Measurements from ENCODE around the gene GPX7. TPM values are rescaled to one million over a fixed set of nuclear protein-coding genes. Genes with fewer than 3 reads are reported as not detected.

GPX7 gene
- total RNA-seq, 2 experiments from 2014 or later = 21.2 to 23.5 TPM

DNA sequence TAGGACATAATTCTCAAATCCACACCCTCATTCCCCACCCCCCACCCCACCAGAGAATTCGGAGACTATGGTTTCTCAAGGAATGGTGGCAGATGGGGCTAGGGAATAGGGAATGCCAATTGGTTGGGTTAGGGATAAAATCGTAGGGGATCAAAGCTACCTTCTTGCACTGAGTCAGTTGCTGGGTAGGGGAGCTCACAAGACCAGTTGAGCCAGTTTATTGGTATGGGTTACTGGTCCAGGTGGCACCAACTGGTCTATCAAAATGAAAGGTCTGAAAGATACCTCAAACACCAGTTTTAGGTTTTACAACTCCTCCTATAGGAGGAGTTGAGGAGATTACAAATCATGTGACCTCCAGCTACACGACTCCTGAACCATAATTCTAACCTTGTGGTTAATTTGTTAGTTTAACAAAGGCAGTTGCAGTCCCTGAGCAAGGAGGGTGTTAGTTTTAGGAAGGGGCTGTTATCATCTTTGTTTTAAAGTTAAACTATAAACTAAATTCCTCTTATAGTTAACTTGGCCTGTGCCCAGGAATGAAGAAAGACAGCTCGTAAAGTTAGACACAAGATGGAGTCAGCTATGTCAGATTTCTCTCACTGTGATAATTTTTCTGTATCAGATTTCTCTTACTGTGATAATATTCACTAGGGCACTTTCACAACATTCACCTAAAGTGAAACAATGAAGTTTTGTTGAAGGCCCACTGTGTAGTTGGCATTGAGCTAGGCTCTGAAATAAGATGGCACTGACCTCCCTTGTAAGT, 33.3 kb downstream of the GPX7 start:
- POLR2A ChIA-PET = interaction anchor here (0.9 to 4.6 kb wide), 8 partner anchors 18 to 231 kb away, joined by 3 to 28 read pairs (median 3); partner anchors contain the start of genes ORC1 and PRPF38A
- Mint-ChIP-seq H3K36me3 (ENCODE audit: low read depth) (peaks cover 35% of the 10 kb centered on the region), H3K9me3 (peaks cover 10% of the 10 kb centered on the region), H3K27me3 (peaks cover 10% of the 10 kb centered on the region), H3K27ac (peak overlapping the region; percentile 80), H3K4me1 (peaks cover 73% of the 10 kb centered on the region), H3K4me3 (peak overlapping the region; percentile 14)
- CTCF ChIA-PET = interaction anchor here (0.6 to 1.7 kb wide), 3 partner anchors 41 to 51 kb away, joined by 3 to 5 read pairs (median 4); no protein-coding TSS in a partner anchor
- no peak for DNase-seq

DNA sequence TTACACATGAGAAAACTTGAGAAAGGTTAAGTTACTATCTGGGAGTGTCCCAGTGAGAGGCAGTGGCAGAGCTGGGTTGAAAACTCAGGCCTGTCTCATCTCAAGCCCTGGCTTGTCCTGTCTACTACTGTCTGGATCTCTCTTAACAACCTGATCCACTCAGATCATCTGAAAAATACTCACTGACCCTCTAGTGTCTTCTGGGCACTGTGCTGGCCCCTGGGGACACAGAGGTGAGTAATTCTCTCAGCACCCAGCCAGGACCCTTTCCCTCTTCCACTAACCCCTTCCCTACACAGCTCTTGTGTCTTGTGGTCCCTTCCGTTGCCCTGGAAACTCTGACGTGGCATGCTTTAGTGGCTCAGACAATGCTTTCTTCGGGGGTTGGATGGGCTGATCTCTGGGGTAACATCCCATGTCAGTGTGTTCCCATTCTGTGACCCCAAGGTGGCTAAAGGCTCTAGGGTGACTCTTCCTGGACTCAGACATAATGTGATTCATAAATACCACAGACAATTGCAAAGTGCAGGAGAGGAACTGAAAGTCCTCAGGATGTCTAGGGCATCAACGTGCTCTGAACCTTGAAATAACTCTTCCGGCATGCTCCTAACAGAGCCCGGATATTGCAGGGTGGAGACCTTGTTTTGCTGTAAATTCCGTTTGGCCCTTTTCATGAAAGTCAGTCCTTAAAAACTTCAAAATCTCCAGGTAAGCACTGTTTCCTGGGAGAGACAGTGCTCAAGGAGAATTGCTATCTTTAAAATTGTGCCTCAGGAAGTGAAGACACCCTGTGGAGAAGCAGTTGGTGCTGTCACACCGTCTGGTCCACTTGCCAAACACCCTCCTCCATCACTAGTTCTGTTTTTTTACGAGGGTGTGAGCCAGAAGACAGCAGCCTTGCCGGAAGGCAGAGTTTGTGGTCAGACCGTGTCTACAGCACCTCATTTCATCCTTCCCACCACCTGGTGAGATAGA, 34.8 kb downstream of the GPX7 start:
- Mint-ChIP-seq H3K9me3 (peaks cover 10% of the 10 kb centered on the region), H3K4me3 (peak overlapping the region; percentile 59), H3K27ac (peak overlapping the region; percentile 98), H3K4me1 (peaks cover 70% of the 10 kb centered on the region), H3K36me3 (ENCODE audit: low read depth) (peaks cover 35% of the 10 kb centered on the region), H3K27me3 (peaks cover 10% of the 10 kb centered on the region)
- DNase-seq = peak; percentile 78
- ChIA-PET CTCF (interaction anchor here (0.8 to 1.7 kb wide), 2 partner anchors 50 to 62 kb away, joined by 3 to 5 read pairs; no protein-coding TSS in a partner anchor), POLR2A (interaction anchor here (0.6 to 4.6 kb wide), 10 partner anchors 12 to 596 kb away, joined by 3 to 28 read pairs (median 10); partner anchors contain the start of genes ORC1, PRPF38A and TUT4)

DNA sequence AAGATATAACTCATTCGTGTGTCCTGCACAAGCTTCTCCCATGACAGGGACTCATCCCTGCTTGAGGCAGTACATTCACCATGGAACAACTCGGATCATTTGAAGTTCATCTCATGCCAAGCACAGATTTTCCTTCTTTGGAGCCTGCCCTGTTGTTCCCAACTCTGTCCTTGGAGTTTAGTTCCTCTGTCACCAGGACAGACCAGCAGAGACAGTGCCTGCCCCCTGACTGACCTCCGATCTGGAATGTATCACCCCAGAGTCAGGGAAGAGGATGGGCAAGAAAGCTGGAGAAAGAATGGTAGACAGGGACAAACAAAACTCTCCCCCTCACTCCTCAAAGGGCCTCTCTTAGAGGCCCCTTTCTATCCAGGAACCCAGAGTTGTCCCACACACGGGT, 35.8 kb downstream of the GPX7 start:
- peaks cover 36% of the 10 kb centered on the region for H3K36me3 Mint-ChIP-seq (ENCODE audit: low read depth)
- peak overlapping the region; percentile 98 for H3K27ac Mint-ChIP-seq
- ChIA-PET CTCF (interaction anchor here (0.6 to 1.1 kb wide), 3 partner anchors 10 to 234 kb away, joined by 3 to 4 read pairs (median 3); partner anchors contain the start of genes ORC1 and PRPF38A), POLR2A (interaction anchor here (0.6 to 4.6 kb wide), 11 partner anchors 11 to 597 kb away, joined by 3 to 28 read pairs (median 9); partner anchors contain the start of genes ORC1, PRPF38A and TUT4)
- H3K4me1 Mint-ChIP-seq = peaks cover 64% of the 10 kb centered on the region
- DNase-seq = no peak
- H3K4me3 Mint-ChIP-seq = peak overlapping the region; percentile 59
- H3K9me3 Mint-ChIP-seq = peaks cover 10% of the 10 kb centered on the region
- peaks cover 8% of the 10 kb centered on the region for H3K27me3 Mint-ChIP-seq

DNA sequence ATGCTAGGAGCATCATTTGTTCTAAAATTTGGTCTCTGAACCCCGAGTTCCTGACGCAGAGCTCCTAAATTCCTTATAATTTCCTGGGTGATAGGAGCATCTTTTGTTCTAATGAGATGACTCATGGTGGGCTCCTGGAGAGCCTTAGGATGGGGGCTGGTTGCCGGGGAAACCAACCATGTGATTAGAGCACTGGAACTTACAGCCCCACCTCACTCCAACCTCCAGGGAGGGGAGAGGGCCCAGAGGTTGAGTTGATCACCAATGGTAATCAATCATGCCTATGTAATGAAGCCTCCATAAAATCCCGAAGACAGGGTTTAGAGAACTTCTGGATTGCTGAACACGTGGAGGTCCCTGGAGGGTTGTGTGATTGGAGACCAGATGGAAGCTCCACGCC, 38.5 kb downstream of the GPX7 start:
- peaks cover 43% of the 10 kb centered on the region for H3K4me1 Mint-ChIP-seq
- H3K27ac Mint-ChIP-seq = no peak overlapping the region
- peaks cover 23% of the 10 kb centered on the region for H3K36me3 Mint-ChIP-seq (ENCODE audit: low read depth)
- no peaks in the 10 kb centered on the region for H3K27me3 Mint-ChIP-seq
- no peak for DNase-seq
- peaks cover 2% of the 10 kb centered on the region for H3K9me3 Mint-ChIP-seq
- ChIA-PET POLR2A (interaction anchor here (0.6 to 1.2 kb wide), 3 partner anchors 19 to 237 kb away, joined by 3 to 5 read pairs (median 3); no protein-coding TSS in a partner anchor), CTCF (interaction anchor here (1.6 kb wide), 1 partner anchor 45 kb away, joined by 3 read pairs; no protein-coding TSS in a partner anchor)
- H3K4me3 Mint-ChIP-seq = no peak overlapping the region

DNA sequence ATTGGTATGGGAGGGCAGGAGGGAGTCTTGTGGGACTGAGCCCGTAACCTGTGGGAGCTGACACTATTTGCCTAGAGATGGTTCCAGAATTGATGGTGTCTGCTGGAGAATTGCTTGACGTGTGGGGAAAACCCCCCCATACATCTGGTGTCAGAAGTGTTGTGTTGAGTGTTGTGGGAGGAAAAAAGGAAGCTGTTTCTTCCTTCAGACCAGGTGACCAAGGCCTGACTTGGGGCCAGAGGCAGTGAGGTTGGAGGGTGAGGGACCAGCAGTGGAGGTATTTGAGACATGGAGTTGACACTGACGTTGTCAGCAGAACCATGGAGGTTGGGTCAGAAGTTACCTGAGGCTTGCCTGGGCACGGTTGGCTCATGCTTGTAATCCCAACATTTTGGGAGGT, 39.1 kb downstream of the GPX7 start:
- H3K9me3 Mint-ChIP-seq = peaks cover 2% of the 10 kb centered on the region
- H3K27me3 Mint-ChIP-seq = no peaks in the 10 kb centered on the region
- POLR2A ChIA-PET = interaction anchor here (0.6 to 1.3 kb wide), 4 partner anchors 8 to 238 kb away, joined by 3 to 9 read pairs (median 4); partner anchors contain the start of gene SHISAL2A
- H3K27ac Mint-ChIP-seq = no peak overlapping the region
- DNase-seq = no peak
- H3K4me3 Mint-ChIP-seq = no peak overlapping the region
- H3K36me3 Mint-ChIP-seq (ENCODE audit: low read depth) = peaks cover 23% of the 10 kb centered on the region
- CTCF ChIA-PET = interaction anchor here (0.8 kb wide), 1 partner anchor 160 kb away, joined by 3 read pairs; no protein-coding TSS in a partner anchor
- peaks cover 40% of the 10 kb centered on the region for H3K4me1 Mint-ChIP-seq

DNA sequence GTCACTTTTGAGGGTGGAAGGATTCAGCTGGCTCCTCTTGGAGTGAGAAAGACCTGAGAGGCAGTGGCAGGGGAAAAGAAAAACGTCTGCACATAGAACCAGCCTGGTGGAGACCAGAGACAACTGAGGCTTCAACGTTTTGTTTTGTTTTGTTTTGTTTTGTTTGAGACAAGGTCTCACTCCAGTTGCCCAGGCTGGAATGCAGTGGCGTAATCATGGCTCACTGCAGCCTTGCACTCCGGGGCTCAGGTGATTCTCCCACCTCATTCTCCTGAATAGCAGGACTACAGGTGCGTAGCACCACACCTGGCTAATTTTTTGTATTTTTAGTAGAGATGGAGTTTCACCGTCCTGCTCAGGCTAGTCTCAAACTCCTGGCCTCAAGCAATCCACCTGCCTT, 43.1 kb downstream of the GPX7 start:
- POLR2A ChIA-PET = no interaction called here
- CTCF ChIA-PET = no interaction called here

DNA sequence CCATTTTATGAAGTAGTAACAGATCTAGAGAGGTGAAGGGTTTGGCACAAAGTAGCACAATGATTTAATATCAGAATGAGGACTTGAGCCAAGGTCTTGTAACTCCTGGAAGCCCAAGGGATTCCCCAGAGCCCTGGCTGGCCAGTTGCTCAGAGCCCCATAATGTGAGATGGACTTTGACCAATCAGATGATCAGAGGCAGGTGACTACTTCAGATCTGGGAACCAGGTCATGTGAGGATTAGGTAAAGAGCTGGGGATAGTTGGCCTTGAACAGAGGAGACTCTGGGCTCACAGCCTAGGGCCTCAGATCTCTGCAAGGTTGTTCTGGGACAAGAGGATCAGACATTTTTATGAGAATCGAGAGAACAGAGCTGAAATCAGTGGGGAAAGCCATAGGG, 49.7 kb downstream of the GPX7 start:
- Mint-ChIP-seq H3K27ac (no peak overlapping the region), H3K4me3 (no peak overlapping the region), H3K4me1 (no peaks in the 10 kb centered on the region), H3K27me3 (no peaks in the 10 kb centered on the region), H3K36me3 (ENCODE audit: low read depth) (peaks cover 5% of the 10 kb centered on the region), H3K9me3 (no peaks in the 10 kb centered on the region)
- CTCF ChIA-PET = no interaction called here
- POLR2A ChIA-PET = interaction anchor here (1.0 to 1.1 kb wide), 2 partner anchors 14 to 24 kb away, joined by 3 read pairs; no protein-coding TSS in a partner anchor
- no peak for DNase-seq

More for the DNA sequence above, 43.1 kb downstream of the GPX7 start:
- peaks cover 13% of the 10 kb centered on the region for H3K36me3 Mint-ChIP-seq (ENCODE audit: low read depth)
- no peak for DNase-seq
- no peak overlapping the region for H3K4me3 Mint-ChIP-seq
- H3K27ac Mint-ChIP-seq = no peak overlapping the region
- H3K9me3 Mint-ChIP-seq = no peaks in the 10 kb centered on the region
- peaks cover 10% of the 10 kb centered on the region for H3K4me1 Mint-ChIP-seq
- H3K27me3 Mint-ChIP-seq = no peaks in the 10 kb centered on the region

DNA sequence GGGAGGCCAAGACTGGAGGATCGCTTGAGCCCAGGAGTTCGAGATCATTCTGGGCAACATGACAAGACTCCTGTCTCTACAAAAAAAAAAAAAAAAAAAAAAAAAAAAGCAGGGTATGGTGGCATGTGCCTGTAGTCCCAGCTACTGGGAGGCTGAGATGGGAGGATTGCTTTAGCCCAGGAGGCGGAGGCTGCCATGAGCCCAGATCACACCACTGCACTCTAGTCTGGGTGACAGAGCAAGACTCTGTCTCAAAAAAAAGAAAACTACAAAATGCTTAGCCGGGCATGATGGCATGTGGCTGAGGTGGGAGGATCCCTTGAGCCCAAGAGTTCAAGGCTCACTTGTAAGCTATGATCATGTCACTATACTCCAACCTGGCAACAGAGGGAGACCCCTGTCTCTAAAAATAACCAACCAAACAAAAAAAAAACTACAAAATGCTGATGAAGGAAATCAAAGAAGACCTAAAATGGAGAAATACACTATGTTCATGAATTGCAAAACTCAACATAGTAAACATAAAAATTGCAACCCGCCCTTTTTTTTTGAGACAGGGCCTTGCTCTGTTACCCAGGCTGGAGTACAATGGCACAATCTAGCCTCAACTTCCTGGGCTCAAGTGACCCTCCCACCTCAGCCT, 51.2 kb downstream of the GPX7 start:
- peaks cover 5% of the 10 kb centered on the region for H3K36me3 Mint-ChIP-seq (ENCODE audit: low read depth)
- H3K9me3 Mint-ChIP-seq = no peaks in the 10 kb centered on the region
- peaks cover 1% of the 10 kb centered on the region for H3K4me1 Mint-ChIP-seq
- ChIA-PET CTCF (interaction anchor here (0.8 kb wide), 1 partner anchor 133 kb away, joined by 5 read pairs; no protein-coding TSS in a partner anchor), POLR2A (interaction anchor here (1.2 kb wide), 1 partner anchor 18 kb away, joined by 3 read pairs; no protein-coding TSS in a partner anchor)
- DNase-seq = no peak
- H3K27me3 Mint-ChIP-seq = no peaks in the 10 kb centered on the region
- H3K4me3 Mint-ChIP-seq = no peak overlapping the region
- no peak overlapping the region for H3K27ac Mint-ChIP-seq

DNA sequence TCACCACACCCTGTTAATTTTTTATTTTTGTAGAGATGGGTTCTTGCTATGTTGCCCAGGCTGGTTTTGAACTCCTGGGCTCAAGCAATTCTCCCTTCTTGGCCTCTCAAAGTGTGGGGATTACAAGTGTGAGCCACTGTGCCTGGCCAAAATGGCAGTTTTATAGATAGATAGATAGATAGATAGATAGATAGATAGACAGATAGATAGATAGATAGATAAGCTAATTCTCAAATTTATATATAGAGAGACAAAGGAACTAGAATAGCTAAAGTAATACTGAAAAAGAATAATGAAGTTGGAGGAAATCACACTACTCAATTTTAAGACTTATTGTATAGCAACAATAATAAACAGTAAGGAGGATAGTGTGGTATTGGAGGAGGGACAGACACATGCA, 51.9 kb downstream of the GPX7 start:
- H3K4me3 Mint-ChIP-seq = no peak overlapping the region
- H3K4me1 Mint-ChIP-seq = peaks cover 8% of the 10 kb centered on the region
- CTCF ChIA-PET = no interaction called here

DNA sequence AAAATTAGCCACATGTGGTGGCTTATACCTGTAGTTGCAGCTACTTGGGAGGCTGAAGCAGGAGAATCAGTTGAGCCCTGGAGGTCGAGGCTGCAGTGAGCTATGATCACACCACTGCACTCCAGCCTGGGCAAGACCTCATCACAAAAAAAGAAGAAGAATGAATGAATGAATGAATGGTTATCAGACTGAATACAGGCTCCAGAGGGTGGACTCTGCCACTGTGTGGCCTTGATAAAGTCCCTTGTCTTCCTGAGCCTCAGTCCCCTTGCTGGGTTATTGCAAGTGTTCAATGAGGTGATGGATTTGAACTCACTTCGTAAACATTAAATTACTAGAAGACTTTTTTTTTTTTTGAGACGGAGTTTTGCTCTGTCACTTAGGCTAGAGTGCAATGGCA, 55.5 kb downstream of the GPX7 start:
- no peak for DNase-seq
- H3K36me3 Mint-ChIP-seq (ENCODE audit: low read depth) = no peaks in the 10 kb centered on the region
- no peaks in the 10 kb centered on the region for H3K27me3 Mint-ChIP-seq
- peaks cover 17% of the 10 kb centered on the region for H3K4me1 Mint-ChIP-seq
- H3K9me3 Mint-ChIP-seq = no peaks in the 10 kb centered on the region
- ChIA-PET POLR2A (interaction anchor here (1.7 kb wide), 1 partner anchor 26 kb away, joined by 8 read pairs; no protein-coding TSS in a partner anchor), CTCF (no interaction called here)
- H3K4me3 Mint-ChIP-seq = no peak overlapping the region
- H3K27ac Mint-ChIP-seq = no peak overlapping the region

More for the DNA sequence above, 51.9 kb downstream of the GPX7 start:
- Mint-ChIP-seq H3K36me3 (ENCODE audit: low read depth) (peaks cover 2% of the 10 kb centered on the region), H3K9me3 (no peaks in the 10 kb centered on the region), H3K27me3 (no peaks in the 10 kb centered on the region), H3K27ac (no peak overlapping the region)
- no peak for DNase-seq
- POLR2A ChIA-PET = interaction anchor here (1.2 kb wide), 1 partner anchor 19 kb away, joined by 3 read pairs; no protein-coding TSS in a partner anchor

Data from activated CD4-positive, alpha-beta memory T cell treated with anti-CD3 and anti-CD28 coated beads, Interleukin-2, amount 10 ng/mL, durations not matched to agents 7 days and 5 days (primary cell).